Liver (tissue), 9 donors: ENCODE measurements around the gene TRAPPC2L. TPM values are rescaled to one million over a fixed set of nuclear protein-coding genes. Genes with fewer than 3 reads are reported as not detected.

ENCODE experiments used
- DNase-seq: peaks from one replicate; pipeline ENCODE4 v3.0.0-alpha.2; 2017; ENCODE audit warnings: low spot score
- H3K27ac ChIP-seq, 2 donors: one replicate each; pipeline ENCODE4 v1.7.0; 2013; ENCODE audit warnings: inconsistent platforms in 2 of 2, low read length in 2 of 2, control low read depth in 1 of 2, low read depth in 1 of 2, mild to moderate bottlenecking in 1 of 2
- H3K27me3 ChIP-seq, 4 donors: one replicate each; pipeline versions ENCODE4 v1.6.1 to v1.7.0; 2013; ENCODE audit warnings: low read length in 3 of 4, inconsistent platforms in 1 of 4, mild to moderate bottlenecking in 1 of 4, moderate library complexity in 1 of 4; ENCODE audit not compliant: control insufficient read depth in 4 of 4, insufficient read depth in 4 of 4
- H3K36me3 ChIP-seq, 4 donors: one replicate each; pipeline versions ENCODE4 v1.6.1 to v1.7.0; 2013; ENCODE audit warnings: low read length in 3 of 4, mild to moderate bottlenecking in 3 of 4, low read depth in 1 of 4, moderate library complexity in 1 of 4; ENCODE audit not compliant: control insufficient read depth in 4 of 4, insufficient read depth in 3 of 4
- H3K4me1 ChIP-seq, 4 donors: one replicate each; pipeline versions ENCODE4 v1.6.1 to v1.7.0; 2013; ENCODE audit warnings: low read length in 3 of 4, mild to moderate bottlenecking in 3 of 4, moderate library complexity in 1 of 4; ENCODE audit not compliant: control insufficient read depth in 4 of 4, insufficient read depth in 4 of 4
- H3K4me3 ChIP-seq, 3 donors: one replicate each; pipeline versions ENCODE4 v1.6.1 to v1.7.0; 2013; ENCODE audit warnings: low read length in 3 of 3, control low read depth in 1 of 3, low read depth in 1 of 3, mild to moderate bottlenecking in 1 of 3
- H3K9ac ChIP-seq, 2 donors: one replicate each; pipeline ENCODE4 v1.7.0; 2013; ENCODE audit warnings: low read length in 2 of 2, mild to moderate bottlenecking in 2 of 2, moderate library complexity in 2 of 2, control low read depth in 1 of 2, low read depth in 1 of 2
- H3K9me3 ChIP-seq, 4 donors: one replicate each; pipeline versions ENCODE4 v1.6.1 to v1.7.0; 2013; ENCODE audit warnings: low read length in 3 of 4; ENCODE audit not compliant: control insufficient read depth in 4 of 4
- ATF3 ChIP-seq: IDR thresholded peaks from 2 replicates; pipeline ENCODE4 v1.6.1; 2016; ENCODE audit warnings: antibody characterized with exemption
- CTCF ChIP-seq: fragments of 150-350 bp; IDR thresholded peaks from 2 replicates; pipeline ENCODE4 v1.5.1; 2017; ENCODE audit warnings: improper control_type of control experiment, low read depth, low read length; ENCODE audit not compliant: missing input control
- EGR1 ChIP-seq, 2 donors: IDR thresholded peaks; 2 replicates each; pipeline ENCODE4 v1.6.1; 2016 to 2018; ENCODE audit warnings: antibody characterized with exemption in 2 of 2, low read depth in 2 of 2
- FOXA2 ChIP-seq: IDR thresholded peaks from 2 replicates; pipeline ENCODE4 v1.6.1; 2016; ENCODE audit warnings: antibody characterized with exemption
- GABPA ChIP-seq, 2 donors: IDR thresholded peaks in 1 of 2; conservative IDR thresholded peaks in 1 of 2; 2 replicates each; pipeline ENCODE4 v1.6.1; 2016; ENCODE audit warnings: antibody characterized with exemption in 2 of 2, mild to moderate bottlenecking in 1 of 2, moderate library complexity in 1 of 2
- HNF4G ChIP-seq: IDR thresholded peaks from 2 replicates; pipeline ENCODE4 v1.6.1; 2016; ENCODE audit warnings: antibody characterized with exemption
- JUND ChIP-seq, 2 donors: IDR thresholded peaks; 2 replicates each; pipeline ENCODE4 v1.6.1; 2016; ENCODE audit warnings: antibody characterized with exemption in 2 of 2
- NR2F2 ChIP-seq: IDR thresholded peaks from 2 replicates; pipeline ENCODE4 v1.6.1; 2016; ENCODE audit warnings: antibody characterized with exemption
- RAD21 ChIP-seq, 2 donors: IDR thresholded peaks; 2 replicates each; pipeline ENCODE4 v1.6.1; 2016; ENCODE audit warnings: antibody characterized with exemption in 2 of 2, mild to moderate bottlenecking in 2 of 2
- SP1 ChIP-seq: IDR thresholded peaks from 2 replicates; pipeline ENCODE4 v1.6.1; 2018; ENCODE audit warnings: antibody characterized with exemption, mild to moderate bottlenecking
- TAF1 ChIP-seq: conservative IDR thresholded peaks from 2 replicates; pipeline ENCODE4 v1.6.1; 2016; ENCODE audit warnings: antibody characterized with exemption, mild to moderate bottlenecking
- YY1 ChIP-seq: IDR thresholded peaks from 2 replicates; pipeline ENCODE4 v1.6.1; 2016; ENCODE audit warnings: antibody characterized with exemption, mild to moderate bottlenecking
- ZBTB33 ChIP-seq: IDR thresholded peaks from 2 replicates; pipeline ENCODE4 v1.6.1; 2016; ENCODE audit warnings: antibody characterized with exemption
- WGBS: extraction: QIAGEN DNeasy Blood & Tissue Kit; methylation state at CpG from one replicate; pipeline ENCODE4 v1.1.7; 2013; 5-methylcytosine and 5-hydroxymethylcytosine counted together
- polyA plus RNA-seq, 2 donors: library from polyadenylated mRNA; stranded (reverse) in 1 of 2; unstranded in 1 of 2; fragments of 200-250 nt in 1 of 2; fragments of >200 nt in 1 of 2; fragmentation: Nextera tagmentation in 1 of 2; extraction: Ambion mirVana in 1 of 2; gene quantifications; one replicate each; pipeline versions ENCODE4 v1.2.1 to v1.2.3, GENCODE V29; 2013 to 2015
- total RNA-seq, 2 donors: library from RNA; depleted of rRNA; stranded (reverse); fragments of >200 nt; gene quantifications; one replicate each; pipeline ENCODE4 v1.2.3, GENCODE V29; 2014
- donor health status: healthy.
- donor health status: healthy.
- donor health status: healthy.
- donor health status: healthy.
- donor health status: healthy.

Gene TRAPPC2L
- total and polyA plus RNA-seq, 4 donors: 16.3 to 59.4 (median 22.2) TPM

GRCh38 chr16:88908307-88908706 lies 51.4 kb downstream of the TRAPPC2L start:
- Histone ChIP-seq H3K9me3 (no peaks in the 10 kb centered on the region), H3K27ac (no peak overlapping the region), H3K4me3 (no peak overlapping the region), H3K4me1 (no peaks in the 10 kb centered on the region), H3K36me3 (no peaks in the 10 kb centered on the region), H3K27me3 (no peaks in the 10 kb centered on the region), H3K9ac (no peak overlapping the region)
- no peak for TF ChIP-seq NR2F2
- no peak for TF ChIP-seq EGR1 (IDR thresholded peaks at IDR 0.05; ENCODE audit: low read depth in 2 of 2)
- no peak for TF ChIP-seq YY1
- TF ChIP-seq ATF3: no peak
- no peak for TF ChIP-seq HNF4G
- TF ChIP-seq SP1: no peak
- no peak for TF ChIP-seq CTCF
- TF ChIP-seq RAD21 (IDR thresholded peaks at IDR 0.05): no peak
- TF ChIP-seq ZBTB33: no peak
- WGBS: 84% methylated on average over 17 of the region's 17 CpGs
- no peak for DNase-seq

GRCh38 chr16:88909431-88910210 lies 52.7 kb downstream of the TRAPPC2L start:
- Histone ChIP-seq H3K4me3 (no peak overlapping the region), H3K4me1 (no peaks in the 10 kb centered on the region), H3K9me3 (no peaks in the 10 kb centered on the region), H3K36me3 (no peaks in the 10 kb centered on the region), H3K27me3 (no peaks in the 10 kb centered on the region), H3K27ac (no peak overlapping the region), H3K9ac (no peak overlapping the region)
- no peak for DNase-seq
- TF ChIP-seq GABPA (IDR thresholded peaks at IDR 0.05 in 1 of 2, conservative IDR thresholded peaks at IDR 0.05 in 1 of 2): no peak
- WGBS: 74% methylated on average over 44 of the region's 44 CpGs

- H3K4me1 ChIP-seq: no peaks in the 10 kb centered on the region
- H3K4me3 ChIP-seq: no peak overlapping the region
- H3K27me3 ChIP-seq: no peaks in the 10 kb centered on the region
- H3K9ac ChIP-seq: no peak overlapping the region
- H3K36me3 ChIP-seq: no peaks in the 10 kb centered on the region
- H3K27ac ChIP-seq: no peak overlapping the region
- 58% methylated on average over 26 of the region's 26 CpGs for WGBS
- no peak for DNase-seq
- no peaks in the 10 kb centered on the region for H3K9me3 ChIP-seq
- no peak for TF ChIP-seq TAF1
- no peak for TF ChIP-seq FOXA2
- TF ChIP-seq RAD21 (IDR thresholded peaks at IDR 0.05): no peak
- no peak for TF ChIP-seq ATF3
- TF ChIP-seq ZBTB33: no peak
- TF ChIP-seq HNF4G: no peak
- TF ChIP-seq NR2F2: no peak
- TF ChIP-seq GABPA (IDR thresholded peaks at IDR 0.05 in 1 of 2, conservative IDR thresholded peaks at IDR 0.05 in 1 of 2): no peak
- no peak for TF ChIP-seq JUND (IDR thresholded peaks at IDR 0.05)
- TF ChIP-seq CTCF: no peak
Observed at GRCh38 chr16:88910284-88911135, 53.6 kb downstream of the TRAPPC2L start.
